ENCODE data around the gene RNU6-8.

- TF ChIP-seq, protein P1, sequence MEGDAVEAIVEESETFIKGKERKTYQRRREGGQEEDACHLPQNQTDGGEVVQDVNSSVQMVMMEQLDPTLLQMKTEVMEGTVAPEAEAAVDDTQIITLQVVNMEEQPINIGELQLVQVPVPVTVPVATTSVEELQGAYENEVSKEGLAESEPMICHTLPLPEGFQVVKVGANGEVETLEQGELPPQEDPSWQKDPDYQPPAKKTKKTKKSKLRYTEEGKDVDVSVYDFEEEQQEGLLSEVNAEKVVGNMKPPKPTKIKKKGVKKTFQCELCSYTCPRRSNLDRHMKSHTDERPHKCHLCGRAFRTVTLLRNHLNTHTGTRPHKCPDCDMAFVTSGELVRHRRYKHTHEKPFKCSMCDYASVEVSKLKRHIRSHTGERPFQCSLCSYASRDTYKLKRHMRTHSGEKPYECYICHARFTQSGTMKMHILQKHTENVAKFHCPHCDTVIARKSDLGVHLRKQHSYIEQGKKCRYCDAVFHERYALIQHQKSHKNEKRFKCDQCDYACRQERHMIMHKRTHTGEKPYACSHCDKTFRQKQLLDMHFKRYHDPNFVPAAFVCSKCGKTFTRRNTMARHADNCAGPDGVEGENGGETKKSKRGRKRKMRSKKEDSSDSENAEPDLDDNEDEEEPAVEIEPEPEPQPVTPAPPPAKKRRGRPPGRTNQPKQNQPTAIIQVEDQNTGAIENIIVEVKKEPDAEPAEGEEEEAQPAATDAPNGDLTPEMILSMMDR (conservative IDR thresholded peaks at IDR 0.05; ENCODE audit: low read depth, low read length), result no peak
- no peak for TF ChIP-seq EZH2phosphoT487 (IDR thresholded peaks at IDR 0.05; ENCODE audit: borderline replicate concordance, low read length)
Measured at GRCh38 chr14:32217301-32217700, 14.2 kb upstream of the RNU6-8 start.

Measured in PC-3 (cell line).